ENCODE results near the gene ADAMTS9. TPM values are rescaled to one million over a fixed set of nuclear protein-coding genes. Genes with fewer than 3 reads are reported as not detected.

The ADAMTS9 gene
- total and polyA plus RNA-seq, 4 donors = 1.2 to 13.8 (median 7.4) TPM

- no peak for DNase-seq (ENCODE audit: low spot score)
- H3K4me3 ChIP-seq (ENCODE audit: low read depth in 1 of 3, low read length in 3 of 3) = no peak overlapping the region
- TF ChIP-seq FOXA2 (IDR thresholded peaks at IDR 0.05) (no peak), HNF4G (IDR thresholded peaks at IDR 0.05) (peak; percentile 68), FOXA1 (IDR thresholded peaks at IDR 0.05) (no peak), MAX (IDR thresholded peaks at IDR 0.05) (no peak), SP1 (IDR thresholded peaks at IDR 0.05) (no peak), ATF3 (IDR thresholded peaks at IDR 0.05) (no peak), HNF4A (conservative IDR thresholded peaks at IDR 0.05) (peak; percentile 75 to 84)
- no peaks in the 10 kb centered on the region for H3K27me3 ChIP-seq (ENCODE audit: control insufficient read depth in 4 of 4, insufficient read depth in 4 of 4, low read length in 3 of 4)
- no peaks in the 10 kb centered on the region for H3K9me3 ChIP-seq (ENCODE audit: control insufficient read depth in 4 of 4, low read length in 3 of 4)
- no peaks in the 10 kb centered on the region for H3K36me3 ChIP-seq (ENCODE audit: control insufficient read depth in 4 of 4, insufficient read depth in 3 of 4, low read depth in 1 of 4, low read length in 3 of 4)
- H3K9ac ChIP-seq (ENCODE audit: low read depth in 1 of 2, low read length in 2 of 2) = no peak overlapping the region
- H3K27ac ChIP-seq (ENCODE audit: low read depth in 1 of 2, low read length in 2 of 2) = no peak overlapping the region
- H3K4me1 ChIP-seq (ENCODE audit: control insufficient read depth in 4 of 4, insufficient read depth in 4 of 4, low read length in 3 of 4) = no peaks in the 10 kb centered on the region
- WGBS = 38% methylated on average over 3 of the region's 3 CpGs
Observed at GRCh38 chr3:64520334-64520733, 167.5 kb downstream of the ADAMTS9 start.

- no peak overlapping the region for H3K9ac ChIP-seq (ENCODE audit: low read depth in 1 of 2, low read length in 2 of 2)
- no peaks in the 10 kb centered on the region for H3K4me1 ChIP-seq (ENCODE audit: control insufficient read depth in 4 of 4, insufficient read depth in 4 of 4, low read length in 3 of 4)
- H3K36me3 ChIP-seq (ENCODE audit: control insufficient read depth in 4 of 4, insufficient read depth in 3 of 4, low read depth in 1 of 4, low read length in 3 of 4) = no peaks in the 10 kb centered on the region
- TF ChIP-seq FOXA1 (IDR thresholded peaks at IDR 0.05) = no peak
- TF ChIP-seq SP1 (IDR thresholded peaks at IDR 0.05) = no peak
- no peak for TF ChIP-seq RAD21 (IDR thresholded peaks at IDR 0.05)
- TF ChIP-seq ZBTB33 (IDR thresholded peaks at IDR 0.05) = no peak
- no peak for TF ChIP-seq FOXA2 (IDR thresholded peaks at IDR 0.05)
- no peak for TF ChIP-seq HNF4G (IDR thresholded peaks at IDR 0.05)
- no peak for TF ChIP-seq ATF3 (IDR thresholded peaks at IDR 0.05)
- TF ChIP-seq MAX (IDR thresholded peaks at IDR 0.05) = no peak
- TF ChIP-seq YY1 (IDR thresholded peaks at IDR 0.05) = no peak
- TF ChIP-seq NR2F2 (IDR thresholded peaks at IDR 0.05) = no peak
- no peak for TF ChIP-seq RXRA (IDR thresholded peaks at IDR 0.05)
- no peak for TF ChIP-seq GABPA (IDR thresholded peaks at IDR 0.05 in 1 of 2, conservative IDR thresholded peaks at IDR 0.05 in 1 of 2)
- TF ChIP-seq JUND (IDR thresholded peaks at IDR 0.05) = no peak
- no peak for TF ChIP-seq CTCF (IDR thresholded peaks at IDR 0.05; ENCODE audit: low read depth, low read length, missing input control)
- no peak for TF ChIP-seq TAF1 (conservative IDR thresholded peaks at IDR 0.05)
- no peak for TF ChIP-seq EGR1 (IDR thresholded peaks at IDR 0.05; ENCODE audit: low read depth in 2 of 2)
- TF ChIP-seq HNF4A (conservative IDR thresholded peaks at IDR 0.05) = no peak
- TF ChIP-seq REST (IDR thresholded peaks at IDR 0.05) = no peak
- no peaks in the 10 kb centered on the region for H3K27me3 ChIP-seq (ENCODE audit: control insufficient read depth in 4 of 4, insufficient read depth in 4 of 4, low read length in 3 of 4)
- no peak overlapping the region for H3K4me3 ChIP-seq (ENCODE audit: low read depth in 1 of 3, low read length in 3 of 3)
- H3K9me3 ChIP-seq (ENCODE audit: control insufficient read depth in 4 of 4, low read length in 3 of 4) = no peaks in the 10 kb centered on the region
- 89% methylated on average over 1 of the region's 1 CpG for WGBS
- H3K27ac ChIP-seq (ENCODE audit: low read depth in 1 of 2, low read length in 2 of 2) = no peak overlapping the region
- no peak for DNase-seq (ENCODE audit: low spot score)
Observed at GRCh38 chr3:64518950-64519349, 168.8 kb downstream of the ADAMTS9 start.

Data from liver (tissue), 9 donors.